ENCODE data around the gene SLC38A1.

- no peak for TF ChIP-seq TAF1 (IDR thresholded peaks at IDR 0.05; ENCODE audit: borderline replicate concordance, insufficient read depth, low read length)
- no peak for TF ChIP-seq POLR2AphosphoS5 (IDR thresholded peaks at IDR 0.05; ENCODE audit: low read depth, low read length)
- no peak for TF ChIP-seq REST (IDR thresholded peaks at IDR 0.05; ENCODE audit: insufficient read depth in 1 of 2, low read depth in 2 of 2, low read length in 2 of 2)
- TF ChIP-seq SIN3A (IDR thresholded peaks at IDR 0.05; ENCODE audit: borderline replicate concordance, insufficient read depth, low read length): no peak
Measured at GRCh38 chr12:46165191-46165590, 103.7 kb downstream of the SLC38A1 start.
